ENCODE measurements around the gene MRPL38.
"Not testable (repeated sequence)": the region's sequence is repeated elsewhere in the genome, so short reads cannot be mapped to it uniquely, and the experiment has no call there.

Gene MRPL38

DNA sequence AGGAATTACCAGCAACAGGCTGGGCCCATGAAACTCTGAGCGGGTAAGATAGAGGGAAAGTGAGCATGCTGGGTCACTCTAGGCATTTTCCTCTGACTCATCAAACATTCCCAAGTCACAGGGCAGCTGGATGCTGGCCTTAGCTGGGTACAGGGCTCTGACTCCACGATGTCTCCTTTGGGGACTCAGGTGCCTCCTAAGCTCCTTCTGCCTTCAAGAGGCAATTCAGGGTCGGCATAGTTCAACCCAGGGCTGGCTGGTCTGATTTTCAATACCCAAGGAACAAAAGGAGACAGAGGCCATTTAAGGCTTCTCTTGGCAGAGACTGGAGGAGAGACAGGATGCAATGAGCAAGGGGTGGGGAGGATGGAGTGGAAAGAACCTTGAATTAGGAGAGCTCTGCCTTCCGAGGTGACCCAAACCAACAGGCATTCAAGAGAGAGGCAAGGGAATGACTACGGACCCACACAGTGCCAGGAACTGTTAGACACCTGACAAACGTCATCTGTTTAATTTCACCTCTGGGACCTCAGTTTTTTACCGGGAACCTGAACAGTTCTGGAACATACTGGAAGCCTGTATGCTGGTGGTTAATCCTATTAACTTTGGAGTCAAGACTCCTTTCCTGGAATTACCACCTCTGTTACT, 50.5 kb downstream of the MRPL38 start:
- DNase-seq (ENCODE audit: low read depth, low spot score): no peak

DNA sequence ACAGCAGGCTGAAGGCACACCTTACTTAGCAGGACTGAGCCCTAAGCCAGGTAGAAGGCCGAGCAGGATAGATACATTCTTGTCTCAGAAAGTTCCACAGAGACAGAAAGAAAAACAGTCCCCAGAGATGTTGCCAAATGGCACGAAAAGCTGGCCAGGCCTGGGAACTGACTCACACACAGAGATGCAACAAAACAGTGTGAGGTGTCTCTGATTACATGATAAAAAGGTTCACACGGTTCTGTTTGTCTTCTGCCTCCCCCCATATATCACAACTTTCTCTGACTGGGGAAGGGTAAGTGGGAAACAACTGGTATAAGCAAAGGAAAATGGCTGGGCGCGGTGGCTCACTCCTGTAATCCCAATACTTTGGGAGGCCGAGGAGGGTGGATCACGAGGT, 51.3 kb downstream of the MRPL38 start:
- no peak for DNase-seq (ENCODE audit: low read depth, low spot score)

DNA sequence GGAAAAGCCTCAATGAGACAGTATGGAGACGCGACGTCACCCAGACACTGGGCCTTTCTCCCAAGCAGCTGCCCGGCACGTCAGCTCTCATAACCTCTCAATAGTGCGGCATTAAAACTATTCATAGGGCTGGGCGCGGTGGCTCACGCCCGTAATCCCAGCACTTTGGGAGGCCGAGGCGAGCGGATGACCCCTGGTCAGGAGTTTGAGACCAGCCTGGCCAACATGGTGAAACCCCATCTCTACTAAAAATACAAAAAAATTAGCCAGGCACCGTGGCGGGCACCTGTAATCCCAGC, 53.0 kb downstream of the MRPL38 start:
- DNase-seq (ENCODE audit: low read depth, low spot score): not testable (repeated sequence)

- no peak for DNase-seq (ENCODE audit: low read depth, low spot score)
These were observed 53.6 kb downstream of the MRPL38 start for GRCh38 chr17:75850928-75851692.

- DNase-seq (ENCODE audit: low read depth, low spot score): no peak
These were observed 55.0 kb downstream of the MRPL38 start for GRCh38 chr17:75849724-75850123.

DNA sequence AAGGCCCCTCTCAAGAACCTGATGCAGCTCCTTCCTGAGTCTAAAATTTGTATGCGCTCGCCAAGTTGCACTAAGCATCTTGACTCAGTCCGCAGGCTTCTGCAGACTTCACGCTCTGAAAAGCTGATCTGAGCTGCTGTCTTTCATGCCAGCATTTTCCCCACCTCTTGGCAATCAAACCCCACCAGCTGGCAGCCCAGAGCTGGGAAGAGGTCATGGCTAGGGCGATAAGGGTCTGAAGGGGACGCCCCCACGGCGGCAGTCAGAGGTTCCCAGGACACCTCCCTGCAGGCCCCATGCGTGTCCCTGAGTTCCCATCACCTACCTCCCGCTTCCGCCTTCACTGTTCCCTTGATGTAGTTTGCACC, 55.4 kb downstream of the MRPL38 start:
- no peak for DNase-seq (ENCODE audit: low read depth, low spot score)

Data from iPS DF 19.7 (cell line).